Uterus (tissue), 2 donors: ENCODE measurements around the gene ZNF710.

Experiments
- POLR2A ChIP-seq, 2 donors: fragments of 450-650 bp; IDR thresholded peaks; one replicate each; pipeline ENCODE4 v1.6.1; 2016; ENCODE audit warnings: antibody characterized with exemption in 2 of 2, mild to moderate bottlenecking in 1 of 2, moderate library complexity in 1 of 2
- TF ChIP-seq, protein P1 (sequence below), 4 experiments: fragments of 200-600 bp in 2 of 4; fragments of 450-650 bp in 2 of 4; sonication (generic) in 2 of 4; IDR thresholded peaks; one replicate each; pipeline ENCODE4 v1.5.1; 2016 to 2019; ENCODE audit warnings: antibody characterized with exemption in 4 of 4, mild to moderate bottlenecking in 2 of 4, moderate library complexity in 1 of 4

DNA sequence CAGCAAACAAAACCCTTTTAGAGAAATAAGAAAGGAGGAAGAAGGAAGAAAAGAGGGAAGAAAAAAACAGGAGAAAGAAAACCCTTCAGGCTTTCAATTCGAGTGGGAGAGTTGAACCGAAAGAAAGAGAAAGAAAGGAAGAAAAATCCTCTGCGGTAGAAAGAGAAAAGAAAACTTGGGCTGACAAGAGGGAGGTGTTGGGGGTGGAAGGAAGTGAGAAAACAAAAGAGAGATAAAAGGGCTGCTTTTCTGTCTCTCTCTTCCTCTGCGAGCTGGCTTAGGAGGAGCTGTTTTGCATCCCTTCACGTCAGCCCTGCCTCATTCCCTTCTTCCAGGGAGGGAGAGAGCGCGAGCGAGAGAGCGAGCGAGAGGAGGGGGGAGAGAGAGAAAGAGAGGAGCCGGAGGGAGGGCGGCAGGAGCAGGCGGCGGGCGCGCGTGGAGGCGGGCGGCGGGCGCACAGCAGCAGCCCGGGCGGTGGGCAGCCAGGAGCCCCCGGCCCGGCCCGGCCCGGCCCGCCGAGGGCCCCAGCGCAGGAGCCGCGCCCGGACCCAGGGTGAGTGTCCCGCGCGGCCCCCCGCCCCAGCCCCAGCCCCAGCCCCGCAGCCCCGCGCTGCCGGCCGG, at the start of gene ZNF710:
- TF ChIP-seq, protein P1, sequence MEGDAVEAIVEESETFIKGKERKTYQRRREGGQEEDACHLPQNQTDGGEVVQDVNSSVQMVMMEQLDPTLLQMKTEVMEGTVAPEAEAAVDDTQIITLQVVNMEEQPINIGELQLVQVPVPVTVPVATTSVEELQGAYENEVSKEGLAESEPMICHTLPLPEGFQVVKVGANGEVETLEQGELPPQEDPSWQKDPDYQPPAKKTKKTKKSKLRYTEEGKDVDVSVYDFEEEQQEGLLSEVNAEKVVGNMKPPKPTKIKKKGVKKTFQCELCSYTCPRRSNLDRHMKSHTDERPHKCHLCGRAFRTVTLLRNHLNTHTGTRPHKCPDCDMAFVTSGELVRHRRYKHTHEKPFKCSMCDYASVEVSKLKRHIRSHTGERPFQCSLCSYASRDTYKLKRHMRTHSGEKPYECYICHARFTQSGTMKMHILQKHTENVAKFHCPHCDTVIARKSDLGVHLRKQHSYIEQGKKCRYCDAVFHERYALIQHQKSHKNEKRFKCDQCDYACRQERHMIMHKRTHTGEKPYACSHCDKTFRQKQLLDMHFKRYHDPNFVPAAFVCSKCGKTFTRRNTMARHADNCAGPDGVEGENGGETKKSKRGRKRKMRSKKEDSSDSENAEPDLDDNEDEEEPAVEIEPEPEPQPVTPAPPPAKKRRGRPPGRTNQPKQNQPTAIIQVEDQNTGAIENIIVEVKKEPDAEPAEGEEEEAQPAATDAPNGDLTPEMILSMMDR (IDR thresholded peaks at IDR 0.05) = no peak
- TF ChIP-seq POLR2A (IDR thresholded peaks at IDR 0.05) = peak in 1 of 2 donors; percentile 21
